ENCODE data around the gene C16orf54. TPM values are rescaled to one million over a fixed set of nuclear protein-coding genes. Genes with fewer than 3 reads are reported as not detected.

Gene C16orf54
- total RNA-seq, 1 experiment from 2014 or later, result 0.18 TPM

GRCh38 chr16:29743827-29744531, 1.8 kb downstream of the C16orf54 start:
- in situ Hi-C loops (cut with HindIII; ENCODE audit: low pct_unique_long_range_greater_than_20kb, low sequenced_read_pairs) (no loop called here), intact Hi-C loops (cut with micrococcal nuclease; ENCODE audit: unreplicated experiment) (no loop called here)
- no TSS peak for BruUV-seq (replicated peaks)
- no peaks in the 10 kb centered on the region for H3K36me3 ChIP-seq (ENCODE audit: control insufficient read depth, insufficient read depth, low read length)
- POLR2A ChIA-PET, result no interaction called here
- DNase-seq (ENCODE audit: low read depth, low spot score), result no peak
- no peak overlapping the region for H3K27ac ChIP-seq (ENCODE audit: low read length)
- no peak for ATAC-seq
- H3K4me3 ChIP-seq (ENCODE audit: low read depth in 2 of 2, low read length in 2 of 2), result no peak overlapping the region
- TF ChIP-seq POLR2AphosphoS5 (IDR thresholded peaks at IDR 0.05; ENCODE audit: low read depth, low read length), result no peak
- TF ChIP-seq, protein P1, sequence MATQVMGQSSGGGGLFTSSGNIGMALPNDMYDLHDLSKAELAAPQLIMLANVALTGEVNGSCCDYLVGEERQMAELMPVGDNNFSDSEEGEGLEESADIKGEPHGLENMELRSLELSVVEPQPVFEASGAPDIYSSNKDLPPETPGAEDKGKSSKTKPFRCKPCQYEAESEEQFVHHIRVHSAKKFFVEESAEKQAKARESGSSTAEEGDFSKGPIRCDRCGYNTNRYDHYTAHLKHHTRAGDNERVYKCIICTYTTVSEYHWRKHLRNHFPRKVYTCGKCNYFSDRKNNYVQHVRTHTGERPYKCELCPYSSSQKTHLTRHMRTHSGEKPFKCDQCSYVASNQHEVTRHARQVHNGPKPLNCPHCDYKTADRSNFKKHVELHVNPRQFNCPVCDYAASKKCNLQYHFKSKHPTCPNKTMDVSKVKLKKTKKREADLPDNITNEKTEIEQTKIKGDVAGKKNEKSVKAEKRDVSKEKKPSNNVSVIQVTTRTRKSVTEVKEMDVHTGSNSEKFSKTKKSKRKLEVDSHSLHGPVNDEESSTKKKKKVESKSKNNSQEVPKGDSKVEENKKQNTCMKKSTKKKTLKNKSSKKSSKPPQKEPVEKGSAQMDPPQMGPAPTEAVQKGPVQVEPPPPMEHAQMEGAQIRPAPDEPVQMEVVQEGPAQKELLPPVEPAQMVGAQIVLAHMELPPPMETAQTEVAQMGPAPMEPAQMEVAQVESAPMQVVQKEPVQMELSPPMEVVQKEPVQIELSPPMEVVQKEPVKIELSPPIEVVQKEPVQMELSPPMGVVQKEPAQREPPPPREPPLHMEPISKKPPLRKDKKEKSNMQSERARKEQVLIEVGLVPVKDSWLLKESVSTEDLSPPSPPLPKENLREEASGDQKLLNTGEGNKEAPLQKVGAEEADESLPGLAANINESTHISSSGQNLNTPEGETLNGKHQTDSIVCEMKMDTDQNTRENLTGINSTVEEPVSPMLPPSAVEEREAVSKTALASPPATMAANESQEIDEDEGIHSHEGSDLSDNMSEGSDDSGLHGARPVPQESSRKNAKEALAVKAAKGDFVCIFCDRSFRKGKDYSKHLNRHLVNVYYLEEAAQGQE (IDR thresholded peaks at IDR 0.05; ENCODE audit: insufficient read depth in 1 of 2, low read depth in 2 of 2, low read length in 1 of 2), result no peak
- no peak for TF ChIP-seq SIN3A (IDR thresholded peaks at IDR 0.05; ENCODE audit: borderline replicate concordance, insufficient read depth, low read depth, low read length)
- no peak for TF ChIP-seq TCF7L2 (IDR thresholded peaks at IDR 0.05; ENCODE audit: low read depth, low read length)
- no peak for TF ChIP-seq CTCF (IDR thresholded peaks at IDR 0.05)
- H3K4me1 ChIP-seq (ENCODE audit: control insufficient read depth, insufficient read depth, low read length), result no peaks in the 10 kb centered on the region
- no peaks in the 10 kb centered on the region for H3K27me3 ChIP-seq (ENCODE audit: control insufficient read depth, insufficient read depth, low read length)
- CTCF ChIA-PET, result interaction anchor here (0.7 kb wide), 1 partner anchor 12 kb away, joined by 10 read pairs; no protein-coding TSS in a partner anchor
- H3K9me3 ChIP-seq (ENCODE audit: control insufficient read depth, insufficient read depth, low read depth, low read length), result no peaks in the 10 kb centered on the region

- no peaks in the 10 kb centered on the region for H3K9me3 ChIP-seq (ENCODE audit: control insufficient read depth, insufficient read depth, low read depth, low read length)
- no TSS peak for BruUV-seq (replicated peaks)
- H3K27ac ChIP-seq (ENCODE audit: low read length), result no peak overlapping the region
- H3K4me1 ChIP-seq (ENCODE audit: control insufficient read depth, insufficient read depth, low read length), result no peaks in the 10 kb centered on the region
- no peak overlapping the region for H3K4me3 ChIP-seq (ENCODE audit: low read depth in 2 of 2, low read length in 2 of 2)
- TF ChIP-seq POLR2AphosphoS5 (IDR thresholded peaks at IDR 0.05; ENCODE audit: low read depth, low read length) (no peak), CTCF (IDR thresholded peaks at IDR 0.05) (no peak), TCF7L2 (IDR thresholded peaks at IDR 0.05; ENCODE audit: low read depth, low read length) (no peak), SIN3A (IDR thresholded peaks at IDR 0.05; ENCODE audit: borderline replicate concordance, insufficient read depth, low read depth, low read length) (no peak)
- TF ChIP-seq, protein P1 (IDR thresholded peaks at IDR 0.05; ENCODE audit: insufficient read depth in 1 of 2, low read depth in 2 of 2, low read length in 1 of 2), result no peak
- intact Hi-C loops (cut with micrococcal nuclease; ENCODE audit: unreplicated experiment), result no loop called here
- H3K27me3 ChIP-seq (ENCODE audit: control insufficient read depth, insufficient read depth, low read length), result no peaks in the 10 kb centered on the region
- ChIA-PET POLR2A (no interaction called here), CTCF (interaction anchor here (0.7 kb wide), 1 partner anchor 11 kb away, joined by 10 read pairs; no protein-coding TSS in a partner anchor)
- ATAC-seq (no peak), DNase-seq (ENCODE audit: low read depth, low spot score) (no peak)
- in situ Hi-C loops (cut with HindIII; ENCODE audit: low pct_unique_long_range_greater_than_20kb, low sequenced_read_pairs), result no loop called here
- no peaks in the 10 kb centered on the region for H3K36me3 ChIP-seq (ENCODE audit: control insufficient read depth, insufficient read depth, low read length)
These were observed 2.3 kb downstream of the C16orf54 start for GRCh38 chr16:29743475-29743826.

All from Panc1 (cell line).